ENCODE data around the gene CTSF.
"Not testable (repeated sequence)": the region's sequence is repeated elsewhere in the genome, so short reads cannot be mapped to it uniquely, and the experiment has no call there.

Gene CTSF

DNA sequence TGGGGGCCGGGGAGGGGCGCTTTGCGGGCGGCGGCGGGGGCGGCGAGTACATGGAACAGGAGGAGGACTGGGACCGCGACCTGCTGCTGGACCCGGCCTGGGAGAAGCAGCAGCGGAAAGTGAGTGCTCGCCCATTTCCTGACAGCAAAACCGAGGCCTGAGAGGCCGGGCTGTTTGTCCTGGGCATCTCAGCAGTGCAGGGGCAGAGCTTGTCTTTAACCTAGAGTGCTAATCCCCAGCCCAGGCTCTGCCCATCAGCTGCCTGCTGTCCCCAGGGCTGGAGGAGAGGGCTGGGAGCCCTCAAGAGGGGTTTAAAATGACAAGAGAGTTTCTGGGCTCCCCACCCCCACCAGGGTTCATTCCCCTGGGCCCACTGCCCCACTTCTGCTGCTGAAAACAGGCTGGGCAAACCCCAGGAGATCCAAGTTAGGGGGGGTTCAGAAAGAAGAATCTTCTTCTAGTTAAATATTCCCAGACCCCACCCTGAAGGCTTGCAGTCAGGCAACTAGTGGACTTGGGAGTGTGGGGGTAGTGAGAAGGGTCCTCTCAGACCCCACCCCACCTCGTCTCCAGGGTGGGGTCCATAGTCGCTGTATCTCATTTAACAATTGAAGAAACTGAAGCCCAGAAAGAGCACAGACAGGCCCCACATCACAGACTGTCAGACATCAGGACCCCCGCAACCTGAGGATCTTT, 21.3 kb downstream of the CTSF start:
- no peak for TF ChIP-seq CTCF (conservative IDR thresholded peaks at IDR 0.05)
- H3K27ac ChIP-seq = no peak overlapping the region; the same call in 1 of the 2 replicates

GRCh38 chr11:66546368-66546965, 21.9 kb downstream of the CTSF start, which contains the start of gene ACTN3:
Gene ACTN3, plus strand, starts transcription at chr11:66546903. Its CDS starts 35 bp downstream, at chr11:66546938.
- TF ChIP-seq CTCF (conservative IDR thresholded peaks at IDR 0.05) = no peak
- peak within 1 kb of the TSS; percentile 88 for H3K27ac ChIP-seq

GRCh38 chr11:66545701-66546367, 22.6 kb downstream of the CTSF start, which contains the start of gene ZDHHC24:
Gene ZDHHC24, minus strand, starts transcription at chr11:66546048. Its CDS starts 45 bp downstream, at chr11:66546003.
- peak within 1 kb of the TSS; percentile 88 for H3K27ac ChIP-seq

GRCh38 chr11:66544952-66545351, 23.5 kb downstream of the CTSF start:
- H3K27ac ChIP-seq = peak overlapping the region; percentile 88

More at GRCh38 chr11:66545701-66546367, 22.6 kb downstream of the CTSF start, which contains the start of gene ZDHHC24:
- no peak; the same call in 1 of the 2 replicates for TF ChIP-seq CTCF (conservative IDR thresholded peaks at IDR 0.05)

GRCh38 chr11:66543263-66544107, 24.9 kb downstream of the CTSF start:
- H3K27ac ChIP-seq = no peak overlapping the region; the same call in 1 of the 2 replicates
- 0 out of 2 replicates have a peak, but pooled peaks have one; percentile 6 for TF ChIP-seq CTCF (conservative IDR thresholded peaks at IDR 0.05)

- TF ChIP-seq CTCF (conservative IDR thresholded peaks at IDR 0.05) = no peak
- no peak overlapping the region for H3K27ac ChIP-seq
Measured at GRCh38 chr11:66542362-66542761, 26.0 kb downstream of the CTSF start.

DNA sequence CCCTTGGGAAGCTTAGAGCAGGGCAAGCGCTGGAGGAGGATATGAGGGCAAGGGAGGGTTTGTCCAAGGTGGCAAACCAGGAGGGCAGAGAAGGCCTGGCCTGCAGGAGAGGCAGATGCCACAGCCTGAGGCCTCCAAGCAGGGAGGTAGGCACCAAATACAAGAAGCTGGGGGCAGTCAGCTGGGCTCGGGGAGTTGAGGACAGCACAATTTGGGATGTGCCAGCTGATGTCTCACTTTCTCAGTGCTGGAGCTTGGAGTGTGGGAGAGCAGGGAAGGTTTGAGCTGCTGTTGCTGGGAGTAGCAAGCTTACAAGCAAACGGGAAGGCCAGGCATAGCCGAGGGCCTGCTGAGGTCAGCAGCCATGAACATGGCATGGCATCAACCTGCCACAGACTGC, 26.5 kb downstream of the CTSF start:
- H3K27ac ChIP-seq = no peak overlapping the region
- TF ChIP-seq CTCF (conservative IDR thresholded peaks at IDR 0.05) = no peak

DNA sequence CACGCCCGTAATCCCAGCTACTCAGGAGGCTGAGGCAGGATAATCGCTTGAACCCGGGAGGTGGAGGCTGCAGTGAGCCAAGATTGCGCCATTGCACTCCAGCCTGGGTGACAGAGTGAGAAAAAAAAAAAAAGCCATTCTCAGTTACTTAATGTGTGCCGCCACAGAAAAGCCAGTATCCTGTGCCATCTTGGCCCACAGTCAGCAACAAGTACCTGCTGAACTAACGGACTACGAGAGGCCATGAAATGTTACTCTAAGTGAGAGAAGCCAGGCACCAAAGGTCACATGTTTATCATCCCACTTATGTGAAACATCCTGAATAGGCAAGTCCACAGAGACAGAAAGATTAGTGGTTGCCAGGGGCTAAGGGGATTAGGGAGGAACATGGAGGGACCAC, 27.8 kb downstream of the CTSF start:
- not testable (repeated sequence) for H3K27ac ChIP-seq
